Measurements from ENCODE around the gene FOXN3. TPM values are rescaled to one million over a fixed set of nuclear protein-coding genes. Genes with fewer than 3 reads are reported as not detected.

Gene FOXN3
- total RNA-seq, 6 experiments from 2014 or later = 31.9 to 43.4 (median 37.9) TPM

- H3K36me3 Mint-ChIP-seq (ENCODE audit: low read depth) = 0 out of 2 replicates have a peak, but pooled peaks cover 5% of the 10 kb centered on the region
- no peak for TF ChIP-seq CTCF (IDR thresholded peaks at IDR 0.05)
- no peaks in the 10 kb centered on the region for H3K9me3 Mint-ChIP-seq
- no peak overlapping the region for H3K4me3 Mint-ChIP-seq
- peaks cover 52% of the 10 kb centered on the region for H3K4me1 Mint-ChIP-seq (ENCODE audit: low read depth)
- DNase-seq = no peak
- no peak overlapping the region for H3K27ac Mint-ChIP-seq
- H3K27me3 Mint-ChIP-seq (ENCODE audit: insufficient read depth) = no peaks in the 10 kb centered on the region; the same call in 1 of the 2 replicates
These were observed 85.6 kb downstream of the FOXN3 start for GRCh38 chr14:89331398-89331797.

- 0 out of 2 replicates have a peak, but pooled peaks cover 5% of the 10 kb centered on the region for H3K36me3 Mint-ChIP-seq (ENCODE audit: low read depth)
- H3K4me3 Mint-ChIP-seq = peak overlapping the region; percentile 0
- peaks cover 52% of the 10 kb centered on the region for H3K4me1 Mint-ChIP-seq (ENCODE audit: low read depth)
- DNase-seq = peak; percentile 76
- no peaks in the 10 kb centered on the region for H3K9me3 Mint-ChIP-seq
- H3K27me3 Mint-ChIP-seq (ENCODE audit: insufficient read depth) = no peaks in the 10 kb centered on the region; the same call in 1 of the 2 replicates
- peak overlapping the region; percentile 7 for H3K27ac Mint-ChIP-seq
- TF ChIP-seq CTCF (IDR thresholded peaks at IDR 0.05) = no peak
These were observed 86.6 kb downstream of the FOXN3 start for GRCh38 chr14:89330236-89331002.

- peak; percentile 47 for DNase-seq
- Mint-ChIP-seq H3K27ac (peak overlapping the region; percentile 54), H3K4me3 (no peak overlapping the region; the same call in 1 of the 2 replicates)
These were observed 89.2 kb downstream of the FOXN3 start for GRCh38 chr14:89327771-89328212.

GRCh38 chr14:89325959-89326358 lies 91.1 kb downstream of the FOXN3 start:
- no peaks in the 10 kb centered on the region for H3K9me3 Mint-ChIP-seq
- TF ChIP-seq CTCF (IDR thresholded peaks at IDR 0.05) = no peak
- no peak overlapping the region for H3K27ac Mint-ChIP-seq
- peaks cover 6% of the 10 kb centered on the region for H3K36me3 Mint-ChIP-seq (ENCODE audit: low read depth)
- no peaks in the 10 kb centered on the region; the same call in 1 of the 2 replicates for H3K27me3 Mint-ChIP-seq (ENCODE audit: insufficient read depth)
- no peak for DNase-seq
- H3K4me3 Mint-ChIP-seq = no peak overlapping the region
- H3K4me1 Mint-ChIP-seq (ENCODE audit: low read depth) = peaks cover 36% of the 10 kb centered on the region

More at GRCh38 chr14:89327771-89328212, 89.2 kb downstream of the FOXN3 start:
- no peak for TF ChIP-seq CTCF (IDR thresholded peaks at IDR 0.05)
- H3K4me1 Mint-ChIP-seq (ENCODE audit: low read depth) = peaks cover 52% of the 10 kb centered on the region
- H3K36me3 Mint-ChIP-seq (ENCODE audit: low read depth) = no peaks in the 10 kb centered on the region; the same call in 1 of the 2 replicates
- no peaks in the 10 kb centered on the region for H3K9me3 Mint-ChIP-seq
- no peaks in the 10 kb centered on the region; the same call in 1 of the 2 replicates for H3K27me3 Mint-ChIP-seq (ENCODE audit: insufficient read depth)

GRCh38 chr14:89325299-89325883 lies 91.6 kb downstream of the FOXN3 start:
- Mint-ChIP-seq H3K9me3 (no peaks in the 10 kb centered on the region), H3K4me1 (ENCODE audit: low read depth) (peaks cover 35% of the 10 kb centered on the region), H3K36me3 (ENCODE audit: low read depth) (peaks cover 6% of the 10 kb centered on the region), H3K27me3 (ENCODE audit: insufficient read depth) (no peaks in the 10 kb centered on the region; the same call in 1 of the 2 replicates), H3K27ac (no peak overlapping the region), H3K4me3 (no peak overlapping the region)
- no peak for DNase-seq
- no peak for TF ChIP-seq CTCF (IDR thresholded peaks at IDR 0.05)

Measured in HFFc6 (cell line).